ENCODE measurements around the gene SYT8.
"Not testable (repeated sequence)": the region's sequence is repeated elsewhere in the genome, so short reads cannot be mapped to it uniquely, and the experiment has no call there.

The SYT8 gene, protein sequence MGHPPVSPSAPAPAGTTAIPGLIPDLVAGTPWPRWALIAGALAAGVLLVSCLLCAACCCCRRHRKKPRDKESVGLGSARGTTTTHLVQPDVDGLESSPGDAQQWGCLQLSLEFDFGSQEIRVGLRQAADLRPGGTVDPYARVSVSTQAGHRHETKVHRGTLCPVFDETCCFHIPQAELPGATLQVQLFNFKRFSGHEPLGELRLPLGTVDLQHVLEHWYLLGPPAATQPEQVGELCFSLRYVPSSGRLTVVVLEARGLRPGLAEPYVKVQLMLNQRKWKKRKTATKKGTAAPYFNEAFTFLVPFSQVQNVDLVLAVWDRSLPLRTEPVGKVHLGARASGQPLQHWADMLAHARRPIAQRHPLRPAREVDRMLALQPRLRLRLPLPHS

DNA sequence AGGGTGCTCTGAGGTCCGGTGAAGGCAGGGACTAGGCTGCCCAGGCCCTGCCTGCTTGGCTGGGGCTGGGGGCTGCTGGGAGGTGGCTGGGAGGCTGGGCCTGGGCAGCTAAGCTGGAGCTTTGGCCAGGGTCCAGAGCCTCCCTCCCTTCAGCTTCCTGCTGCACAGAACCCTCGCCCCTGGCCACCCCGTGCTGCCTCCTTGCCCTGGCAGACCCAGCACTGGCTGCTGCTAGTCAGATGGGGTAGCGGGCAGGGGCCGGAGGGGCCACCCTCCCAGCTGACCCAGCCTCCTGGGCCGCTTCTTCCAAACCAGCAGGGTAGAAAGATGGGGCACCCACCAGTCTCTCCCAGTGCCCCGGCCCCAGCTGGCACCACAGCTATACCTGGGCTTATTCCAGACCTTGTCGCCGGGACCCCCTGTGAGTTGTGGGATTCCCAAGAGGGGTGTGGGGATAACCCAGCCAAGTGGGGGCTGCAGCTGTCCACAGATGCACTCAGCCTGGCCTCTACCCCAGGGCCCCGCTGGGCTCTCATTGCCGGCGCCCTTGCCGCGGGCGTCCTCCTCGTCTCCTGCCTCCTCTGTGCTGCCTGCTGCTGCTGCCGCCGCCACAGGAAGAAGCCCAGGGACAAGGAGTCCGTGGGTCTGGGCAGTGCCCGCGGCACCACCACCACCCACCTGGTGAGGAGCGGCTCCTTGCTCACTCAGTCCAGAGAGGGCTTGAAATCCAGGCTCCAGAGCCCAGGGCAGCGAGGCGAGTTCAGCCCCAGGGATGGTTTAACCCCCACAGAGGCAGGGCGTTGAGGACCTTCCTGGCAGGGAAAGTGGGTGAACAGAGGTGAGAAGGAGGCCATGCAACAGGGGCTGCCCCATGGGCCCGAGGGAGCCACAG lies at the start of gene SYT8:
TSS of gene SYT8 (plus strand) at position 212 of the 892 bp plus-strand sequence. CDS start at position 328, 116 bp downstream.
- no peak for DNase-seq (ENCODE audit: low read depth in 4 of 4, low spot score in 1 of 4)

DNA sequence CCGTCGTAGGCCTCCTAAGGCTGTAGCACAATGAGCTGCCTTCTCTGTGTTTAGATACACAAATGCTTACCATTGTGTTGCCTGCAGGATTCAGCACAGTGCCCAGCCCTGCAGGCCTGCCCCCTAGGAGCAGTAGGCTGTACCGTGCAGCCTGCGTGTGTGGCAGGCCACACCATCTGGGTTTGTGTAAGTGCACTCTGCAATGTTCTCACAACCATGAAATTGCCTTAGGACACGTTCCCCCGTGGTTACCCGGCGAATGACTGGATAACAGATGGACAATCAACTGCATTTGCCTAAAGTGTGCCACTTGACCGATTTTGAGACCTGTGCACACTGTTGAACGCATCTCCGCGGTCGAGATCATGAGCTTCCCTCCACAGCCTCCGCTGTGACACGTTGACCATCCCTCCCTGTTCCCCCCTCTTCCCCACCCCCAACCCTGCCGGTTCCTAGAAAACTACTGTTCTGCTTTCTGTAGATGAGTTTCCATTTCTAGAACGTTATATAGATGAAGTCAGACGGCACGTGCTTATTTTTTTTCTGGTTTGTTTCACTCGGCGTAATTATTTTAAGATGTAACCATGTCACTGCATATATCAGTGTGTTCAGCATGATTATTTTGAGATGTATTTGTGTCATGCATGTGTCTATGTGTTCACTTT lies 48.9 kb upstream of the SYT8 start:
- no peak for DNase-seq (ENCODE audit: low read depth in 4 of 4, low spot score in 1 of 4)

DNA sequence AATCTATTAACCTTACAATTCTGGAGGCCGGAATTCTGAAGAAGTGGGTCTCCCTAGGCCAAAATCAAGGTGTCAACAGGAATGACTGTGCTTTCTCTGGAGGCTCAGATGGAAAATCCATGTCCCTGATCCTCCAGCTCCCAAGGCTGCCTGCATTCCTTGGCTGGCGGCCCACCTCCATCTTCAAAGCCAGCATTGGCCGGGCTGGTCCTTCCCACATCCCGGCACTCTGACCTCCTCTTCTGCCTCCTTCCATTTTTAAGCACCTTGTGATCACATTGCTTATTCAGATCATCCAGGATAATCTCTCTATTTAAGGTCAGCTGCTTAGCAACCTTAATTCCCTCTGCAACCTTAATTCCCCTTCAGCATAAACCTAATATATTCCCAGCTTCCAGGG lies 48.3 kb upstream of the SYT8 start:
- no peak for DNase-seq (ENCODE audit: low read depth in 4 of 4, low spot score in 1 of 4)

DNA sequence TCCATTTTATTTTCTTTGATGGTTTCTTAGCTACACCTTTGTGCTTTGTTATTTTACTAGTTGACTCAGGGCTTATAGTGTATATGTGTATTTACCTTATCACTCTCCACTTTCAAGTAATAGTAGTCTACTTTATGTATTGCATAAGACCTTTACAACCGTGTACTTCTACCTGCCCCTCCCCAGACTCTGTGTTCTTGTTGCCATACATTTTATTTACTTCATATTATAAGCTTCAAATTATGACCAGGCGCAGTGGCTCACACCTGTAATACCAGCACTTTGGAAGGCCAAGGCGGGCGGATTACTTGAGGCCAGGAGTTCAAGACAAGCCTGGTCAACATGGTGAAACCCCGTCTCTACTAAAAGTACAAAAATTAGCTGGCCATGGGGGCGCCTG lies 42.9 kb upstream of the SYT8 start:
- DNase-seq (ENCODE audit: low read depth in 4 of 4, low spot score in 1 of 4), result no peak

DNA sequence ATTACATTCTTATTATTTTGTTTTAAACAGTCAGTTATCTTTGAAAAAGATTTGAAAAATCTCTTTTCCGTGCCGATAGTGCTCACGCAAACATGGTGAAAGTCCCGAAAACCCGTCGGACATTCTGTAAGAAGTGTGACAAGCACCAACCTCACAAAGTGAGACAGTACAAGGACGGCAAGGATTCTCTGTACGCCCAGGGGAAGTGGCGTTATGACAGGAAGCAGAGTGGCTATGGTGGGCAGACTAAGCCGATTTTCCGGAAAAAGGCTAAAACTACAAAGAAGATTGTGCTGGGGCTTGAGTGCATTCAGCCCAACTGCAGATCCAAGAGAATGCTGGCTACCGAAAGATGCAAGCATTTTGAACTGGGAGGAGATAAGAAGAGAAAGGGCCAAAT lies 42.3 kb upstream of the SYT8 start:
- DNase-seq (ENCODE audit: low read depth in 4 of 4, low spot score in 1 of 4), result no peak

DNA sequence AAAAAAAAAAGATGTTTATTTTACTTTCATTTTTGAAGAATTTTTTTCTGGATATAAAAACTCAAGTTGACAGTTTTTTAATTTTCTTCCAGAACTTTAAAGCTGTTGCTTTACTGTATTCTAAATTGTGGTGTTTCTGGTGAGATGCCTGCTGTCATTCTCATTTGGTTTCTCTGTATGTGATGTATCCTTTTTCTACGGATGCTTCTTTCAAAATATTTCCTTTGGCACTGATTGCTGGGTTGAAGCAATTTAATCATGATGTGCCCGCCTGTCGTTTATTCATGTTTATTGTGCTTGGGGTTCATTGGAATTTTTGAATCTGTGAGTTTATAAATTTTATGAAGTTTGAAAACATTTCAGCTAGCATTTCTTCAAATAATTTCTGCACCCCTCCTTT lies 41.7 kb upstream of the SYT8 start:
- no peak for DNase-seq (ENCODE audit: low read depth in 4 of 4, low spot score in 1 of 4)

DNA sequence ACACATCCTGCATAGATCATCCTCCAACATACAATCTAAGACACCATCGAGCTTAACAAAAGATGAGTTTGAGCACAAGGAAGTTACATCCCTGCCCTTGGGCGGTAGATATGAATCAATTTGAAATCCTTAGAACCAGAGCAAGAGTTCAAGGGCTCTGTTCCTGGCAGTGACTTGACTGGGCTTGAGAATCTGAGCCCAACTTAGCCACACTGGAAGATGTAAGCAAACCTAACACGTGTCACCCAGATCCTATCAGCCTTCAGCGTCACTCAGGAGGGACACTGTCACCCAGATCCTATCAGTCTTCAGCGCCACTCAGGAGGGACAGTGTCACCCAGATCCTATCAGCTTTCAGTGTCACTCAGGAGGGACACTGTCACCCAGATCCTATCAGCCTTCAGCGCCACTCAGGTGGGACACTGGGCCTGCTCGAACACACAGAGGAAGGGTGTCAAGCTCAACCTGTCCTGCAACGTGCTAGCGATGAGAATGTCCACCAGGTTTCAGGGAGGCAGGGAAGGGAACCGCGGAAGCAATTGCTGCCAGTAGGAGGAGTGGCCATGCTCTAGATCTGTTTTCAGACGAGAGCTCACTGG lies 38.3 kb upstream of the SYT8 start:
- DNase-seq (ENCODE audit: low read depth in 4 of 4, low spot score in 1 of 4), result no peak

DNA sequence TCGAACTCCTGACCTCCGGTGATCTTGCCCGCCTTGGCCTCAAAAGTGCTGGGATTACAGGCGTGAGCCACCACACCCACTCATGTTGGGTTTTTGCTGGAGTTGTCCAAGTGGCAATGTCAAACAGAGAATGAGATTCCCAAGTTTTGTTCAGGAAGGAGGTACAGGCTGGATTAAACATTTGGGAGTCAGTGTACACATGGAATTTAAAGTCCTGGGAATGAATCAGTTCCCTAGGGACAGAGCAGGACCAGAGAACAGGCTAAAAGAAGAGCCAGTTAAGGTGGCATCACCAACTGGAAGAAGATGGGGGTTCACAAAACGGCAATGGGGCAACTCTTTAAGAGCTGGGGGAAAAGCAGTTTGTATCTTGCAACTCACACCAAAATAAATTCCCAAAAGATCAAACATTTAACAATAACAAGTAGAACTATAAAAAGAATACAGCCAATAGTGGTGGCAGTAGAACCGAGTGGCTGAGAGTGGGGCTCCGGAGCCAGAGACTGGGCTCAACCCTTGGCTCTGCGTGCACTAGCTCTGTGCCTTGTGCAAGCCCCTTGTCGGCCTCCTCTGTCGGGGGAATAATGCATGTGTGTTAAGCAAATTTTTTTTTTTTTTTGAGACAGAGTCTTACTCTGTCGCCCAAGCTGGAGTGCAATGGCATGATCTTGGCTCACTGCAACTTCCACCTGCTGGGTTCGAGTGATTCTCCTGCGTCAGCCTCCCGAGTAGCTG lies 37.2 kb upstream of the SYT8 start:
- no peak for DNase-seq (ENCODE audit: low read depth in 4 of 4, low spot score in 1 of 4)

DNA sequence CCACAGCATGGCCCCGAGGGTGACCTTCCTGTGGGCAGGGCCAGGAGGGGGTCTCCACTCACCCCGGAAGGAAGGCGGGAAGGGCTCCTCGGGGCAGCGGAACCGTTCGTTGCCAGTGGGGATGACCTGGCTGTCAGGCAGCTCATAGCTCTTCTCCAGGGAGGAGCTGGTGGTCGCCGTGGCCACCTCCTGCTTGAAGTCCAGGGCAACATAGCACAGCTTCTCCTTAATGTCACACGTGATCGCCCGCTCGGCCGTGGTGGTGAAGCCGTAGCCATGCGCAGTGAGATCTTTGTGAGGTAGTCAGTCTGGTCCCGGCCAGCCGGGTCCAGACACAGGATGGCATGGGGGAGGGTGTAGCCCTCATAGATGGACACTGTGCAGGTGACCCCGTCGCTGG lies 31.5 kb upstream of the SYT8 start:
- DNase-seq (ENCODE audit: low read depth in 4 of 4, low spot score in 1 of 4), result no peak

DNA sequence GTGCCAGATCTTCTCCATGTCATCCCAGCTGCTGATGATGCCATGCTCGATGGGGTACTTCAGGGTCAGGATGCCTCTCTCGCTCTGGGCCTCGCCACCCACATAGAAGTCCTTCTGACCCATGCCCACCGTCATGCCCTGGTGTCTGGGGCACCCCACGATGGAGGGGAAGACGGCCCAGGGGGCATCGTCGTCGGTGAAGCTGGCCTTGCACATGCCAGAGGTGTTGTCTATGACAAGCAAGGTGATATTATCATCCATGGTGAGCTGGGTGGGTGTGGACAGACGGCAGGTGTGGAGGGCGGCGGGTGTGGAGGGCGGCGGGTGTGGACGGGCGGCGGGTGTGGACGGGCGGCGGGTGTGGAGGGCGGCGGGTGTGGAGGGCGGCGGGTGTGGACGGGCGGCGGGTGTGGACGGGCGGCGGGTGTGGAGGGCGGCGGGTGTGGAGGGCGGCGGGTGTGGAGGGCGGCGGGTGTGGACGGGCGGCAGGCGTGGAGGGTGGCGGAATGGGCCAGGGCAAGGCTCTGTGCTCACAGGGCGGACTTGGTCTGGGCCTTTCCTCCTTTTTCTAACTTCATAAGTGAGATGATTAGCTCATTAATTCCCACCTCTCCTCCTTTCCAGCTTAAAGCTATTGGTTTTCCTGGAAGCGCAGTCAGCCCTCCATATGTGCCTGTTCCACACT lies 30.8 kb upstream of the SYT8 start:
- DNase-seq (ENCODE audit: low read depth in 4 of 4, low spot score in 1 of 4), result not testable (repeated sequence)

DNA sequence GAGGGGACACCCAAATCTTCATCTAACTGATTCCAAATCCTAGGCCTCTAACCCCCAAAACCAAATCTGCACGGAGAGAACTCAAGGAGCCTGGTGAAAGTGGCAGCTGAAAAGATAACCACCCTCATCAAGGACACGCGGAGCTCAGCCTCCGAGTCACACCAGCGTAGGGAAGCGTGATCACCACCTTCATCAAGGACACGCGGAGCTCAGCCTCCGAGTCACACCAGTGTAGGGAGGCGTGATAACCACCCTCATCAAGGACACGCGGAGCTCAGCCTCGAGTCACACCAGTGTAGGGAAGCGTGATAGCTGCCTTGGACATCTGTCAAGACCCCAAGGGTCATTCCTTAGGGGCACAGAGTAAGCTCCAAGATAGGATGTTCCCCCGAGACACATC lies 29.3 kb upstream of the SYT8 start:
- DNase-seq (ENCODE audit: low read depth in 4 of 4, low spot score in 1 of 4), result no peak

DNA sequence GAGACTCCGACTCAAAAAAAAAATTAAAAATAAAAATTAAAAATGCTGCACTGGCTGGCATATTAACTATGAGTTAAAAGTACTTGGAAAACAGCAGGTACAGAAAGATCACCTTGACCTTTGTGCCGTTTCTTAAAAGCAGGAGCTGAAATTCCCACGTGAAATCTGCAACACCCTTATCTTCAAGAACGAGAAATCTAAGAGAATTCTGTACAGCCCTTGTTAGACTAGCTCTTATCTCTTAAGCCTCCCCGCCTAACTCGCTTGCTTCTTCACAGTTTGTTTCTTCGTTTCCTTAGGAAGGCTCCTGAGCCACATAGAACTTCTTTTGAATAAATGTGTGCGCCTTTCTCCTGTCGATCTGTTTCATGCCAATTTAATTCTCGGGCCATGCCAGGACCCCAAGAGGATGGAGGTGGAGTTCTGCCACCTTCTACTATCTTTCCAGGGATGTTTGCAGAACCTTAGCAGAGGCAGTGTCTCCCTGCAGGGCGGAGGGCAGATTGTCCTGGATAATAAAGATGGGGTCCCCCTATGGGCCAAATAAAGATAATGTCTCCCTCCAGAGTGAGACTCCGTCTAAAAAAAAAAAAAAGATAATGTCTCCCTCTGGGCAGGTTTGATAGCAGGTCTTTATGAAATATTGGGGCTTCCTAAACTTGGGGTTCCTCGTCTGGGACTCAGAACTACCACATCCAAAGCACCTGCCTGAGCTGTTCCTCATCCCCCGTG lies 27.4 kb upstream of the SYT8 start:
- DNase-seq (ENCODE audit: low read depth in 4 of 4, low spot score in 1 of 4), result no peak

DNA sequence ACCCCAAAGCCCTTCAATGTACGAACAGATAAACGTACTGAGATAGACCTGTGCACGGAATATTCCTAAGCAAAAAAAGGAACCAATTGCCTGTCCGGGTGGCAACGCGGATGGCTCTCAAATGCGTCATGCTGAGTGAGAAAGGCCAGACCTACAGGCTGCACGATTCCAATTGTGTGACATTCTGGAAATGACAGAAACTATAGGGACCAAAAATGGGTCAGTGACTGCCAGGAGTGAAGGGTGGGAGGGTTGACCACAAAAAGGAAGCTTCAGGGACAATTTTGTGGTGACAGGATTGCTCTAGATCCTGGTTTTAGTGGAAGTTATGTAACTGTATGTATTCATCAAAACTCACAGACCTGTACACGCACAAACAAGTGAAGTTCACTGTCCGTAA lies 24.0 kb upstream of the SYT8 start:
- no peak for DNase-seq (ENCODE audit: low read depth in 4 of 4, low spot score in 1 of 4)

DNA sequence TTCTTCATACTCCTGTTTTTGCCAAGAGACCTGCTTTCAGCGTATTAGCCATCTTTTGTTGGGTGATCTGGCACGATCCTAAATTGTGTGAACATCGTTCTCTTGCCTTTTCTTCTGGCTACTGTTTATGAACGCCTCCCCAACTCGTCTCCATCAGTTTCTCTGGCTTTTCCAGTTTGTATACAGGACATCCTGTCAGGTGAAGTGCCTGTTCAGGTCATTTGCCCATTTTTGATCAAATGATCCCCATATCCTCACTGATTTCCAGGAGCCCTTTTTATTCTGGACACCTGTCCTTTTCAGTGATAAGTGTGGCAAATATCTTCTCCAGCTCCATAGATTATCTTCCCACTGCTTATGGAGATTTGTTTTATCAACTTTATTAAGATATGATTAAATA lies 22.5 kb upstream of the SYT8 start:
- no peak for DNase-seq (ENCODE audit: low read depth in 4 of 4, low spot score in 1 of 4)

DNA sequence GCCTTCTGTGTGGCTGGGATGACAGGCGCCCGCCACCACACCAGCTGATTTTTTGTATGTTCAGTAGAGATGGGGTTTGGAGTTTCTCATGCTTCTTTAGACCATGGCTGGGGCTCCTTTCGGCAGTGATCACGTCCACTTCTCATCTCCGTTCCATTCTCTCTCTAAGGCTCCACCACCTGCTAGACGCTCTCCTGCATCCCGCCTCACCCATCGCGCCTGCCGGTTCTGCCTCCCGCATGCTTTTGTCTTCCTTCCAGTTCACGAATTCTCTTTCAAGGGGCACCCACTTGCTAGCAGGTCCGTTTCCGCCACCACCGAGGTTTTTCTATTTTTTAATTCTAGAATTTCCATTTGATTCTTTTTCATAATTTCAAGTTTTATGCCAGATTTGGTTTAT lies 22.0 kb upstream of the SYT8 start:
- DNase-seq (ENCODE audit: low read depth in 4 of 4, low spot score in 1 of 4), result no peak

DNA sequence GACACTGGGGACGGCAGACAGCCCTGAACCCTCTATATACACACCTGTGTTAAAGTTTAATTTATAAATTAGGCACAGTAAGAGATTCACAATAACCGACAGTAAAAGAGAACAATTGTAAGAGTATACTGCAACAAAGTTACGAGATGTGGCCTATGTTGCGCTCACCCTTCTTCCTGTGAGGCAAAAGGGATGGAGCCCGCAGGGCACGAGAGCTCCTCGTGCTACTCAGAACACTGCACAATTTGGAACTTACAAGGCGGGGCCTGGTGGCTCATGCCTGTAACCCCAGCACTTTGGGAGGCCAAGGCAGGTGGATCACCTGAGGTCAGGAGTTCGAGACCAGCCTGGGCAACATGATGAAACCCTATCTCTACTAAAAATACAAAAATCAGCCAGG lies 21.4 kb upstream of the SYT8 start:
- not testable (repeated sequence) for DNase-seq (ENCODE audit: low read depth in 4 of 4, low spot score in 1 of 4)

DNA sequence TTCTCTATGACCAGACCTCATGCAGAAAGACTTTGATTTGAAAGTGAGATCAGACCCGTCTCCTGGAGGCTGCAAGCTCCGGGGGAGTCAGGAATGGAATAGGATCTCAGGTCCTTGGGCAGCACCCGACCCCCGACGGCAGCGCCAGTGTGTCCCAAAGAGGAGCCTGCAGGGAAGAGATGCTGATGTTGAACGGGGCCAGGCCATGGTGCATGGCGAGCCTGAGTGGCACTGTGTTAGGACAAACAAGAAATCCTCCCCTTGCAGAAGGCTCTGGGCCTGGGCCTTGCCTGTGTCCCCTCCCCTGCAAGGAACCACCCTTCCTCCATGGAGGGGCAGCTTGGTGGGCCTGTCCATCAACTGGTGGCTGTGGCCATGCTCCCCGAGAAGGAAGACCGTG lies 20.1 kb upstream of the SYT8 start:
- DNase-seq (ENCODE audit: low read depth in 4 of 4, low spot score in 1 of 4), result no peak

DNA sequence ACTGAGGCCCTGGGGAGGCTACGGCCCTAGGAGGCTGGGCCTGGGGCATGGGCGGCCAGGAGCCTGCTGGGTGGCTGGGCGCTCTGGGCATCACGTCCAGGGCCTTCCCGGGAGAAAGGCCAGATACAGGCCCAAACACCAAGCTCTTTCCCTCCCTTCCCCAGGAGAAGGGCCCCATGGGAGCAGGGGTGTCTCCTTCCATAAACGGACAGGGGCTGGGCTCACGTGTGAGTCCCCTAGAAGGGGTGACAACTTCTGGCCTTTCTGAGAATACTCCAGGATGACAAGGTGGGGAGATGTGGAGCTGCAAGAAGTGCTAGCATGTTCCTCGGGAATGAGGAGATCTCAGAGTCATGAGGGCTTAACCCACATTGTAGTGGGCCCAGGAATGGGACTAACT lies 19.5 kb upstream of the SYT8 start:
- DNase-seq (ENCODE audit: low read depth in 4 of 4, low spot score in 1 of 4), result no peak

DNA sequence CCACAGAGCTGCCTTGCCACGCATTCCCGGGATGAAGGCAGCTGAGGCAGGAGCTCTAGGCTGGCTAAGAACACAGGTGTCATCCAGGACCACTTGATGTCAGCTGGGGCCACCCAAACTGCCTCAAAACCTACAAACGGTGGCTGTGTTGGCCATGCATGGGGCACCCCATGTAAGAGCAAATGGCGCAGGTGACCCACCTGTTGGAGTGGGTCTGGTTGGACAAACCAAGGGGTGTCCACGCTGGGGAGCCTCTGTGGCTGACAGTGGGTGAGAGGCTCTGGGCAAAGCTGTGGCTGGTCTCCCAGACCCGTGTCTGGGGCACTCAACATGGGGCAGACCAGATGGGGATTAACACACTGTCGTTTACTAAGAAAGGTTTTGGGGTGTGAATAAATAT lies 19.0 kb upstream of the SYT8 start:
- DNase-seq (ENCODE audit: low read depth in 4 of 4, low spot score in 1 of 4), result no peak

DNA sequence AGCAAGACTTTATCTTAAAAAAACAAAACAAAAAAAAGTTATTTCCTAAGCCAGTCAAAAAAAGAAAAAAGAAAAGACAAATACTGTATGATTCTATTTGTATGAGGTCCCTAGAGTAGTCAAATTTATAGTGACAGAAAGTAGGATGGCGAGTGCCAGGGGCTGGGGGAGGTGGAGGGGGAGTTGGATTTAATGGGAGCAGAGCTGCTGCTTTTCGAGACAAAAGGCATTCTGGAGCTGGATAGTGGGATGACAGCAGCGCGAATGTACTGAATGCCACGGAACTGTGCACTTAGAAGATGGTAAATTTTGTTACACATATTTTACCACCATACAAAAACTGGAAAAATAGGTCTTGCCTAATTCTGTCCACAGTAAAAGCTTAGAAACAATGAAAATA lies 17.8 kb upstream of the SYT8 start:
- no peak for DNase-seq (ENCODE audit: low read depth in 4 of 4, low spot score in 1 of 4)

All from stimulated activated CD4-positive, alpha-beta T cell treated with anti-CD3 and anti-CD28 coated beads, Interleukin-1b, Interleukin-23, amount 100 ng/mL, for 24 hours (primary cell).